ENCODE results near the gene STARD3. TPM values are rescaled to one million over a fixed set of nuclear protein-coding genes. Genes with fewer than 3 reads are reported as not detected.

Gene STARD3
- total and polyA plus RNA-seq, 9 of the 15 experiments (the other 6 are each of a cell fraction or from before 2014, with no cell fraction given), result 0.63 to 87.0 (median 46.0) TPM

- peak; percentile 48; the same call in 1 of the 2 replicates for TF ChIP-seq TAL1 (IDR thresholded peaks at IDR 0.05)
- no peak for TF ChIP-seq PBX2 (CRISPR knock-in tag; IDR thresholded peaks at IDR 0.05; ENCODE audit: low read depth)
- peak; percentile 83 for TF ChIP-seq PBX2 (tag; conservative IDR thresholded peaks at IDR 0.05; ENCODE audit: low read depth)
- peak; percentile 93 for TF ChIP-seq EP400 (IDR thresholded peaks at IDR 0.05)
- TF ChIP-seq TOE1 (IDR thresholded peaks at IDR 0.05; ENCODE audit: borderline replicate concordance), result peak; percentile 84; the same call in 1 of the 2 replicates
- TF ChIP-seq TOE1 (CRISPR knock-in tag; IDR thresholded peaks at IDR 0.05; ENCODE audit: borderline replicate concordance, low read depth), result no peak
- TF ChIP-seq POLR2B (IDR thresholded peaks at IDR 0.05; ENCODE audit: low read depth, partially characterized antibody), result peak; percentile 39
- TF ChIP-seq ZNF184 (CRISPR knock-in tag; IDR thresholded peaks at IDR 0.05), result no peak
- peak; percentile 78; the same call in 1 of the 2 replicates for TF ChIP-seq ELF4 (CRISPR knock-in tag; IDR thresholded peaks at IDR 0.05)
- peak; percentile 46 to 64 for TF ChIP-seq NRF1 (conservative IDR thresholded peaks at IDR 0.05 in 1 of 2, IDR thresholded peaks at IDR 0.05 in 1 of 2)
- peak; percentile 20; the same call in 1 of the 2 replicates for TF ChIP-seq GABPA (tag; conservative IDR thresholded peaks at IDR 0.05; ENCODE audit: low read depth)
- peak; percentile 31; the same call in 1 of the 2 replicates for TF ChIP-seq PTRF (tag; IDR thresholded peaks at IDR 0.05)
- no peak for TF ChIP-seq DIDO1 (tag; IDR thresholded peaks at IDR 0.05; ENCODE audit: low read depth)
- no peak for TF ChIP-seq U2AF1 (optimal IDR thresholded peaks at IDR 0.05; ENCODE audit: low read depth, low read length)
- peak; percentile 96 for TF ChIP-seq PKNOX1 (IDR thresholded peaks at IDR 0.05)
- TF ChIP-seq U2AF2 (optimal IDR thresholded peaks at IDR 0.05; ENCODE audit: low read depth, low read length), result no peak
- peak in 1 of 2 experiments; percentile 84 for TF ChIP-seq AFF1 (IDR thresholded peaks at IDR 0.05; ENCODE audit: low read depth in 1 of 2, partially characterized antibody in 2 of 2)
- no peak for TF ChIP-seq FOXJ3 (CRISPR knock-in tag; IDR thresholded peaks at IDR 0.05)
- TF ChIP-seq EP300 (IDR thresholded peaks at IDR 0.05; ENCODE audit: low read length), result peak; percentile 59
- TF ChIP-seq ZC3H8 (IDR thresholded peaks at IDR 0.05), result 0 out of 2 replicates have a peak, but pooled peaks have one; percentile 13
- TF ChIP-seq FOXP1 (CRISPR knock-in tag; IDR thresholded peaks at IDR 0.05), result no peak
These were observed 13.2 kb downstream of the STARD3 start (continued) for GRCh38 chr17:39650121-39650579.
